Endothelial cell of umbilical vein (primary cell): ENCODE data around the gene SLC8A2. TPM values are rescaled to one million over a fixed set of nuclear protein-coding genes. Genes with fewer than 3 reads are reported as not detected.

Experiments used
- BruUV-seq: library from RNA; stranded (reverse); fragments of 400-500 nt; replicated peaks from 2 replicates; lab custom pipeline; 2021; lab: Mats Ljungman, UMichigan
- CTCF ChIA-PET: fragments of 300-600, 350-600 bp; sonication (Branson Sonifier 250); formaldehyde crosslinking; loops from one replicate; lab custom pipeline; 2021; ENCODE audit warnings: antibody characterized with exemption, inconsistent platforms; lab: Charles Lee
- POLR2A ChIA-PET: fragments of 300-600, 350-600 bp; sonication (Branson Sonifier 250); formaldehyde crosslinking; loops from one replicate; lab custom pipeline; 2021; ENCODE audit warnings: antibody characterized with exemption, inconsistent platforms; lab: Charles Lee
- DNase-seq: peaks from one replicate; pipeline ENCODE4 v3.0.0-alpha.2; 2011; ENCODE audit warnings: low read depth, low spot score
- FAIRE-seq: peaks from 2 replicates; lab custom pipeline; 2011; peaks lifted over from hg19 to GRCh38; lab: Jason Lieb, UNC
- H2AFZ ChIP-seq: 2 replicates; pipeline ENCODE4 v1.6.0; 2012; ENCODE audit warnings: low read depth, low read length, control low read depth, inconsistent platforms
- H3K27ac ChIP-seq: 2 replicates; pipeline ENCODE4 v1.5.1; 2011; ENCODE audit warnings: low read depth, mild to moderate bottlenecking, control low read depth, low read length, moderate library complexity; ENCODE audit not compliant: insufficient read depth
- H3K27me3 ChIP-seq, 2 experiments: 2 replicates each; pipeline versions ENCODE4 v1.6.0 to v1.6.1; 2011; ENCODE audit warnings: low read length in 2 of 2, mixed read lengths in 1 of 2; ENCODE audit not compliant: control insufficient read depth in 2 of 2, insufficient read depth in 2 of 2
- H3K36me3 ChIP-seq, 2 experiments: 2 replicates in 1 of 2; 3 replicates in 1 of 2; pipeline ENCODE4 v1.5.1; 2011; ENCODE audit warnings: low read length in 2 of 2, mild to moderate bottlenecking in 1 of 2, moderate library complexity in 1 of 2; ENCODE audit not compliant: control insufficient read depth in 2 of 2, insufficient read depth in 2 of 2; ENCODE audit errors: extremely low read depth in 1 of 2
- H3K4me1 ChIP-seq: 3 replicates; pipeline ENCODE4 v1.5.1; 2011; ENCODE audit warnings: mild to moderate bottlenecking, low read length; ENCODE audit not compliant: control insufficient read depth, insufficient read depth; ENCODE audit errors: extremely low read depth
- H3K4me2 ChIP-seq: 2 replicates; pipeline ENCODE4 v1.6.1; 2011; ENCODE audit warnings: low read length, control low read depth, mixed read lengths; ENCODE audit not compliant: insufficient read depth
- H3K4me3 ChIP-seq, 3 experiments: fragments of 200-600 bp in 1 of 3; sonication (generic), shearing (Covaris generic) in 1 of 3; replicated peaks in 1 of 3; 2 replicates each; pipeline ENCODE4 v1.5.1; 2011 to 2016; ENCODE audit warnings: control low read depth in 3 of 3, low read length in 3 of 3, mild to moderate bottlenecking in 2 of 3, inconsistent platforms in 1 of 3, low read depth in 1 of 3, moderate library complexity in 1 of 3; ENCODE audit not compliant: insufficient read depth in 1 of 3
- H3K79me2 ChIP-seq: 2 replicates; pipeline ENCODE4 v1.6.0; 2012; ENCODE audit warnings: low read length, inconsistent platforms; ENCODE audit not compliant: control insufficient read depth, insufficient read depth
- H3K9ac ChIP-seq: replicated peaks from 2 replicates; pipeline ENCODE3; 2011; ENCODE audit warnings: low read length, control low read depth; ENCODE audit not compliant: insufficient read depth; ENCODE audit errors: extremely low read depth
- H3K9me1 ChIP-seq: replicated peaks from 3 replicates; pipeline ENCODE4 v1.6.0; 2011; ENCODE audit warnings: mild to moderate bottlenecking, low read length; ENCODE audit not compliant: control insufficient read depth, insufficient read depth; ENCODE audit errors: extremely low read depth
- H3K9me3 ChIP-seq: replicated peaks from 2 replicates; pipeline ENCODE4 v1.5.1; 2012; ENCODE audit warnings: low read length, inconsistent platforms; ENCODE audit not compliant: control insufficient read depth, insufficient read depth
- H4K20me1 ChIP-seq: replicated peaks from 2 replicates; pipeline ENCODE3; 2011; ENCODE audit warnings: mild to moderate bottlenecking, low read length; ENCODE audit not compliant: control insufficient read depth, insufficient read depth; ENCODE audit errors: extremely low read depth
- EZH2 ChIP-seq: IDR thresholded peaks from 2 replicates; pipeline ENCODE4 v1.6.1; 2012; ENCODE audit warnings: borderline replicate concordance, low read depth, mild to moderate bottlenecking, moderate library complexity, low read length, inconsistent platforms; ENCODE audit not compliant: severe bottlenecking
- FOS ChIP-seq: IDR thresholded peaks from 2 replicates; pipeline ENCODE4 v1.6.1; 2011; ENCODE audit warnings: mild to moderate bottlenecking, low read length, moderate library complexity, borderline replicate concordance; ENCODE audit not compliant: insufficient read depth
- GATA2 ChIP-seq: IDR thresholded peaks from 2 replicates; pipeline ENCODE4 v1.7.0; 2011; ENCODE audit warnings: low read depth, mild to moderate bottlenecking, moderate library complexity, mixed read lengths, low read length; ENCODE audit not compliant: insufficient read length, insufficient read depth
- JUN ChIP-seq: IDR thresholded peaks from 2 replicates; pipeline ENCODE4 v1.6.1; 2011; ENCODE audit warnings: borderline replicate concordance, low read depth; ENCODE audit not compliant: insufficient read length, insufficient read depth
- MAX ChIP-seq: IDR thresholded peaks from 2 replicates; pipeline ENCODE4 v1.6.1; 2011; ENCODE audit not compliant: insufficient read depth, insufficient read length
- MYC ChIP-seq: IDR thresholded peaks from one replicate; pipeline ENCODE4 v1.6.1; 2011; ENCODE audit warnings: mild to moderate bottlenecking, low read depth, low read length
- POLR2A ChIP-seq: IDR thresholded peaks from 2 replicates; pipeline ENCODE4 v1.6.1; 2012; ENCODE audit warnings: low read depth, mild to moderate bottlenecking, control low read depth, low read length
- POLR2AphosphoS5 ChIP-seq: IDR thresholded peaks from 2 replicates; pipeline ENCODE4 v1.6.1; 2012; ENCODE audit warnings: low read depth, mild to moderate bottlenecking, control low read depth, low read length, moderate library complexity; ENCODE audit not compliant: insufficient read depth
- dilution Hi-C: fragments of 300-500 bp; cut with MboI; formaldehyde crosslinking; loops from one replicate; pipeline ENCODE4 v1.15.0; 2019; ENCODE audit warnings: low sequenced_read_pairs; ENCODE audit not compliant: extremely low pct_ligation_motif_present
- intact Hi-C: fragments of 100-400 bp; cut with micrococcal nuclease; formaldehyde crosslinking; loops from one replicate; pipeline ENCODE4 v1.10.0; 2022
- polyA plus RNA-seq, 4 experiments: library from polyadenylated mRNA; depleted of rRNA in 3 of 4; stranded (reverse) in 3 of 4; unstranded in 1 of 4; fragments of >200 nt; gene quantifications; 2 replicates each; pipeline versions ENCODE4 v1.2.1 to v1.2.3, GENCODE V29; 2011 to 2012; ENCODE audit warnings: missing spikeins in 1 of 4
- total RNA-seq: library from RNA; stranded (reverse); gene quantifications from 2 replicates; pipeline ENCODE4 v1.2.3, GENCODE V29; 2021
- TF ChIP-seq, protein P1 (sequence below), 2 donors: IDR thresholded peaks; 1 replicate in 1 of 2; 2 replicates in 1 of 2; pipeline ENCODE4 v1.5.1; 2011; ENCODE audit warnings: low read length in 2 of 2, mild to moderate bottlenecking in 2 of 2, moderate library complexity in 2 of 2, control low read depth in 1 of 2, inconsistent platforms in 1 of 2, low read depth in 1 of 2; ENCODE audit not compliant: insufficient read depth in 1 of 2; ENCODE audit errors: extremely low read depth in 1 of 2

SLC8A2 gene
- total and polyA plus RNA-seq, 2 donors (not counting 3 experiments of a cell fraction or from before 2014, with no cell fraction given) = not detected

DNA sequence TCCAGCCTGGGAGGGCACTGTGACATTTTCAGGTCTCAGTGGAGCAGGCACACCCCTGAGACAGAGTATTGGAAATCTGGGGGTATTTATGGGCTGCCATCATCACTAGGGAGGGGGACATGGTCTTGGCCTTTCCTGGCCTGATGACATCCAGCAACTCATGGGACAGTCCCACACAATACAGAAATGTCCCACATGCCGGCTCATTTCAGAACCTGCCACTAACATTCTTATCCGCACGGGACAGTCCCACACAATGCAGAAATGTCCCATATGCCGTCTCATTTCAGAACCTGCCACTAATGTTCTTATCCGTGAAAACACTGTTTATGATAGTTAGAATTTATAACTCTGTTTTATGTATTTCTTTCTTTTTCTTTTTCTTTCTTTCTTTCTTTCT lies 9.8 kb downstream of the SLC8A2 start:
- Histone ChIP-seq H3K9me1 (no peaks in the 10 kb centered on the region), H4K20me1 (no peaks in the 10 kb centered on the region), H3K36me3 (no peaks in the 10 kb centered on the region), H3K79me2 (no peaks in the 10 kb centered on the region), H3K9ac (no peak overlapping the region), H3K4me3 (no peak overlapping the region), H3K4me1 (no peaks in the 10 kb centered on the region), H3K27me3 (peaks cover 32% of the 10 kb centered on the region in 2 experiments), H2AFZ (no peak overlapping the region), H3K4me2 (no peak overlapping the region), H3K27ac (no peak overlapping the region), H3K9me3 (no peaks in the 10 kb centered on the region)
- TF ChIP-seq MAX (no peak), JUN (no peak), POLR2AphosphoS5 (no peak), EZH2 (no peak), POLR2A (no peak), MYC (no peak), GATA2 (no peak), FOS (no peak)
- TF ChIP-seq, protein P1, sequence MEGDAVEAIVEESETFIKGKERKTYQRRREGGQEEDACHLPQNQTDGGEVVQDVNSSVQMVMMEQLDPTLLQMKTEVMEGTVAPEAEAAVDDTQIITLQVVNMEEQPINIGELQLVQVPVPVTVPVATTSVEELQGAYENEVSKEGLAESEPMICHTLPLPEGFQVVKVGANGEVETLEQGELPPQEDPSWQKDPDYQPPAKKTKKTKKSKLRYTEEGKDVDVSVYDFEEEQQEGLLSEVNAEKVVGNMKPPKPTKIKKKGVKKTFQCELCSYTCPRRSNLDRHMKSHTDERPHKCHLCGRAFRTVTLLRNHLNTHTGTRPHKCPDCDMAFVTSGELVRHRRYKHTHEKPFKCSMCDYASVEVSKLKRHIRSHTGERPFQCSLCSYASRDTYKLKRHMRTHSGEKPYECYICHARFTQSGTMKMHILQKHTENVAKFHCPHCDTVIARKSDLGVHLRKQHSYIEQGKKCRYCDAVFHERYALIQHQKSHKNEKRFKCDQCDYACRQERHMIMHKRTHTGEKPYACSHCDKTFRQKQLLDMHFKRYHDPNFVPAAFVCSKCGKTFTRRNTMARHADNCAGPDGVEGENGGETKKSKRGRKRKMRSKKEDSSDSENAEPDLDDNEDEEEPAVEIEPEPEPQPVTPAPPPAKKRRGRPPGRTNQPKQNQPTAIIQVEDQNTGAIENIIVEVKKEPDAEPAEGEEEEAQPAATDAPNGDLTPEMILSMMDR (IDR thresholded peaks at IDR 0.05; ENCODE audit: extremely low read depth in 1 of 2, insufficient read depth in 1 of 2, low read depth in 1 of 2, low read length in 2 of 2) = no peak
- no peak for DNase-seq
- no peak for FAIRE-seq
- no TSS peak for BruUV-seq
- dilution Hi-C loops = no loop called here
- intact Hi-C loops = no loop called here
- CTCF ChIA-PET = interaction anchor here (0.6 to 1.0 kb wide), 2 partner anchors 165 to 245 kb away, joined by 3 to 4 read pairs; no protein-coding TSS in a partner anchor
- POLR2A ChIA-PET = no interaction called here
